SK-N-SH (cell line): ENCODE measurements around the gene NTNG1. TPM values are rescaled to one million over a fixed set of nuclear protein-coding genes. Genes with fewer than 3 reads are reported as not detected.

Experiments
- CTCF ChIA-PET: fragments of 300-600, 350-600 bp; formaldehyde crosslinking; extraction: SDS; loops from one replicate; lab custom pipeline; 2021; lab: Yijun Ruan, JAX
- POLR2A ChIA-PET: fragments of 350-600 bp; sonication (Branson Sonifier 250); formaldehyde crosslinking; extraction: SDS; loops from one replicate; lab custom pipeline; 2020; ENCODE audit warnings: antibody characterized with exemption, inconsistent platforms; lab: Yijun Ruan, JAX
- DNase-seq: peaks from one replicate; pipeline ENCODE4 v3.0.0; 2012
- H2AFZ ChIP-seq: fragments of 200-600 bp; sonication (generic); 2 replicates; pipeline ENCODE4 v1.8.1; 2016; ENCODE audit warnings: antibody characterized with exemption, mild to moderate bottlenecking, low read depth
- H3F3A ChIP-seq: fragments of 200-600 bp; sonication (generic); replicated peaks from 2 replicates; pipeline ENCODE3; 2016; ENCODE audit warnings: antibody characterized with exemption, mild to moderate bottlenecking; ENCODE audit not compliant: insufficient read depth
- H3K27ac ChIP-seq, 2 experiments: fragments of 200-500 bp in 1 of 2; fragments of 200-600 bp in 1 of 2; sonication (Bioruptor generic) in 1 of 2; sonication (generic), shearing (Covaris generic) in 1 of 2; 2 replicates each; pipeline versions ENCODE4 v1.5.1 to v1.6.1; 2014 to 2016; ENCODE audit warnings: low read depth in 2 of 2, inconsistent platforms in 1 of 2, low read length in 1 of 2, mild to moderate bottlenecking in 1 of 2, mixed read lengths in 1 of 2
- H3K27me3 ChIP-seq: fragments of 200-600 bp; sonication (generic), shearing (Covaris generic); 2 replicates; pipeline ENCODE4 v1.6.1; 2016; ENCODE audit warnings: mixed run types; ENCODE audit not compliant: insufficient read depth
- H3K36me3 ChIP-seq, 2 experiments: fragments of 200-500 bp in 1 of 2; fragments of 200-600 bp in 1 of 2; sonication (Bioruptor generic) in 1 of 2; sonication (generic) in 1 of 2; replicated peaks in 1 of 2; 2 replicates each; pipeline versions ENCODE3 to v1.5.1; 2014 to 2016; ENCODE audit warnings: low read length in 1 of 2, mild to moderate bottlenecking in 1 of 2; ENCODE audit not compliant: insufficient read depth in 2 of 2, control insufficient read depth in 1 of 2
- H3K4me1 ChIP-seq, 2 experiments: fragments of 200-500 bp in 1 of 2; fragments of 200-600 bp in 1 of 2; sonication (Bioruptor generic) in 1 of 2; sonication (generic), shearing (Covaris generic) in 1 of 2; 2 replicates each; pipeline versions ENCODE4 v1.5.1 to v1.6.1; 2014 to 2016; ENCODE audit warnings: low read depth in 1 of 2, low read length in 1 of 2, mixed run types in 1 of 2; ENCODE audit not compliant: insufficient read depth in 2 of 2, control insufficient read depth in 1 of 2
- H3K4me2 ChIP-seq: fragments of 200-600 bp; sonication (generic), shearing (Covaris generic); 2 replicates; pipeline ENCODE4 v1.6.1; 2017; ENCODE audit warnings: mixed run types
- H3K4me3 ChIP-seq, 2 experiments: fragments of 200-500 bp in 1 of 2; fragments of 200-600 bp in 1 of 2; sonication (Bioruptor generic) in 1 of 2; sonication (generic), shearing (Covaris generic) in 1 of 2; 2 replicates each; pipeline versions ENCODE4 v1.5.1 to v1.8.1; 2014 to 2016; ENCODE audit warnings: low read depth in 2 of 2, inconsistent platforms in 1 of 2, low read length in 1 of 2, mild to moderate bottlenecking in 1 of 2, mixed read lengths in 1 of 2, moderate library complexity in 1 of 2
- H3K79me2 ChIP-seq: fragments of 200-600 bp; sonication (generic); 2 replicates; pipeline ENCODE4 v1.8.1; 2017; ENCODE audit warnings: mild to moderate bottlenecking; ENCODE audit not compliant: insufficient read depth
- H3K9ac ChIP-seq: fragments of 200-600 bp; sonication (generic); 2 replicates; pipeline ENCODE4 v1.6.1; 2017; ENCODE audit warnings: mixed run types
- H3K9me2 ChIP-seq: fragments of 200-600 bp; sonication (generic); 2 replicates; pipeline ENCODE4 v1.6.1; 2017; ENCODE audit warnings: mixed run types
- H3K9me3 ChIP-seq: fragments of 200-600 bp; sonication (generic); 2 replicates; pipeline ENCODE4 v1.6.1; 2017; ENCODE audit warnings: mixed run types, mild to moderate bottlenecking, moderate library complexity
- H4K20me1 ChIP-seq: fragments of 200-600 bp; sonication (generic); 2 replicates; pipeline ENCODE4 v1.6.1; 2017; ENCODE audit warnings: mild to moderate bottlenecking, mixed run types; ENCODE audit not compliant: insufficient read depth
- ELF1 ChIP-seq: IDR thresholded peaks from 2 replicates; pipeline ENCODE4 v1.4.0; 2012
- EP300 ChIP-seq, 2 experiments: IDR thresholded peaks; 2 replicates each; pipeline versions ENCODE4 v1.4.0 to v1.6.1; 2012; ENCODE audit warnings: borderline replicate concordance in 1 of 2, low read depth in 1 of 2, low read length in 1 of 2
- FOSL2 ChIP-seq: IDR thresholded peaks from 2 replicates; pipeline ENCODE4 v1.4.0; 2012; ENCODE audit warnings: low read depth, mild to moderate bottlenecking, moderate library complexity, borderline replicate concordance
- FOXJ3 ChIP-seq: sonication (generic); formaldehyde crosslinking; IDR thresholded peaks from 2 replicates; pipeline ENCODE4 v1.5.1; 2020; ENCODE audit warnings: mild to moderate bottlenecking, missing genetic modification reagents
- GATA2 ChIP-seq: sonication (generic); formaldehyde crosslinking; IDR thresholded peaks from 2 replicates; pipeline ENCODE4 v1.5.0; 2020; ENCODE audit warnings: mild to moderate bottlenecking, missing genetic modification reagents
- IRF3 ChIP-seq: fragments of 150-350 bp; IDR thresholded peaks from 2 replicates; pipeline ENCODE4 v1.6.1; 2016; ENCODE audit warnings: mild to moderate bottlenecking, low read depth, low read length
- MEF2A ChIP-seq: IDR thresholded peaks from 2 replicates; pipeline ENCODE4 v1.4.0; 2012; ENCODE audit warnings: low read depth, borderline replicate concordance
- MXI1 ChIP-seq: IDR thresholded peaks from 2 replicates; pipeline ENCODE4 v1.6.1; 2012; ENCODE audit warnings: mild to moderate bottlenecking, low read depth, low read length, improper control_type of control experiment
- NFIC ChIP-seq: IDR thresholded peaks from 2 replicates; pipeline ENCODE4 v1.4.0; 2012; ENCODE audit warnings: borderline replicate concordance
- NRF1 ChIP-seq: IDR thresholded peaks from 2 replicates; pipeline ENCODE4 v1.6.1; 2012; ENCODE audit warnings: low read depth, mild to moderate bottlenecking, low read length
- RCOR1 ChIP-seq: fragments of 150-350 bp; IDR thresholded peaks from 2 replicates; pipeline ENCODE4 v1.6.1; 2017; ENCODE audit warnings: antibody characterized with exemption, low read length
- REST ChIP-seq: IDR thresholded peaks from 2 replicates; pipeline ENCODE4 v1.6.1; 2012; ENCODE audit warnings: mild to moderate bottlenecking, low read depth, low read length, moderate library complexity
- RFX5 ChIP-seq: IDR thresholded peaks from 2 replicates; pipeline ENCODE4 v1.6.1; 2012; ENCODE audit warnings: mild to moderate bottlenecking, improper control_type of control experiment, low read length
- RXRA ChIP-seq: IDR thresholded peaks from 2 replicates; pipeline ENCODE4 v1.4.0; 2012; ENCODE audit warnings: low read depth, mild to moderate bottlenecking, borderline replicate concordance
- SIN3A ChIP-seq: IDR thresholded peaks from 2 replicates; pipeline ENCODE4 v1.6.1; 2012; ENCODE audit warnings: low read depth, mild to moderate bottlenecking, low read length, moderate library complexity, borderline replicate concordance
- SMC3 ChIP-seq: IDR thresholded peaks from 2 replicates; pipeline ENCODE4 v1.6.1; 2012; ENCODE audit warnings: low read depth, low read length, improper control_type of control experiment
- TAF1 ChIP-seq: IDR thresholded peaks from 2 replicates; pipeline ENCODE4 v1.6.1; 2012; ENCODE audit warnings: low read depth, mild to moderate bottlenecking, low read length, moderate library complexity, borderline replicate concordance
- TEAD4 ChIP-seq: IDR thresholded peaks from 2 replicates; pipeline ENCODE4 v1.4.0; 2012; ENCODE audit warnings: mild to moderate bottlenecking, borderline replicate concordance; ENCODE audit not compliant: insufficient read depth
- YY1 ChIP-seq: IDR thresholded peaks from 2 replicates; pipeline ENCODE4 v1.4.0; 2012; ENCODE audit warnings: low read depth, mild to moderate bottlenecking
- WGBS: methylation state at CpG from one replicate; pipeline ENCODE4 v1.1.6; 2017; ENCODE audit warnings: low lambda C conversion rate; 5-methylcytosine and 5-hydroxymethylcytosine counted together
- polyA plus RNA-seq, 3 experiments: library from polyadenylated mRNA; depleted of rRNA; stranded (reverse); fragments of >200 nt; gene quantifications; 2 replicates each; pipeline ENCODE4 v1.2.3, GENCODE V29; 2012

NTNG1 gene
- polyA plus RNA-seq, 1 of the 3 experiments (the other 2 are of a cell fraction): 0.03 TPM

GRCh38 chr1:107526524-107527198, 385.8 kb downstream of the NTNG1 start:
- no peaks in the 10 kb centered on the region for H3K4me1 ChIP-seq
- no peak overlapping the region for H3K4me2 ChIP-seq
- no peak overlapping the region for H2AFZ ChIP-seq
- no peaks in the 10 kb centered on the region for H3F3A ChIP-seq
- WGBS: 16% methylated on average over 2 of the region's 2 CpGs
- H3K36me3 ChIP-seq: no peaks in the 10 kb centered on the region
- no peaks in the 10 kb centered on the region for H4K20me1 ChIP-seq
- POLR2A ChIA-PET: no interaction called here
- no peaks in the 10 kb centered on the region for H3K79me2 ChIP-seq
- H3K27ac ChIP-seq: no peak overlapping the region
- H3K27me3 ChIP-seq: no peaks in the 10 kb centered on the region
- no peak overlapping the region for H3K9ac ChIP-seq
- no peak for DNase-seq
- TF ChIP-seq SIN3A (no peak), IRF3 (no peak), FOXJ3 (no peak), MEF2A (no peak), SMC3 (no peak), GATA2 (no peak), MXI1 (no peak), RXRA (no peak), NFIC (no peak), TEAD4 (no peak), ELF1 (no peak), RFX5 (no peak), RCOR1 (no peak), FOSL2 (no peak), EP300 (IDR thresholded peaks at IDR 0.05; ENCODE audit: borderline replicate concordance in 1 of 2, low read depth in 1 of 2, low read length in 1 of 2) (no peak), NRF1 (no peak), TAF1 (no peak), REST (no peak), YY1 (no peak)
- CTCF ChIA-PET: interaction anchor here (1.2 to 5.0 kb wide), 3 partner anchors 95 to 226 kb away, joined by 5 to 36 read pairs (median 5); no protein-coding TSS in a partner anchor
- no peaks in the 10 kb centered on the region for H3K9me2 ChIP-seq
- no peak overlapping the region for H3K4me3 ChIP-seq
- H3K9me3 ChIP-seq: no peaks in the 10 kb centered on the region
